Jurkat, Clone E6-1 (cell line): ENCODE measurements around the gene LEFTY1.

Experiments used
- DNase-seq: peaks from one replicate; pipeline ENCODE4 v3.0.0-alpha.2; 2011; ENCODE audit warnings: low read depth, low spot score
- H3K4me3 ChIP-seq: 2 replicates; pipeline ENCODE4 v1.5.1; 2011; ENCODE audit warnings: mild to moderate bottlenecking, low read length, control low read depth, moderate library complexity

The LEFTY1 gene

DNA sequence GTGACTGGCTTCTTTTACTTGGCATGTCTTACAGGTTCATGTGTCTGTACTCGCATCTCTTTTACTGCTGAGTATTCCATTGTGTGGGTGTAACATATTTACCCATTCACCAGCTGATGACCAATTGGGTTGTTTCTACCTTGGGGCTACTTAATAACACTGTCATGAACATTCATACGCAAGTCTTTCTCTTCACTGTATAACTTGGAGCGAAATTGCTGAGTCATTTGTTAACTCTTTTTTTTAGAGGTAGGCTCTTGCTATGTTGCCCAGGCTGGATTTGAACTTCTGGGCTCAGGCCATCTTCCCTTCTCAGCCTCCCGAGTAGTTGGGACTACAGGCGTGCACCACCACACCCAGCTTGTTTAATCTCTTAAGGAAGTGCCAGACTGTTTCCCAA lies 28.6 kb upstream of the LEFTY1 start:
- no peak for DNase-seq

DNA sequence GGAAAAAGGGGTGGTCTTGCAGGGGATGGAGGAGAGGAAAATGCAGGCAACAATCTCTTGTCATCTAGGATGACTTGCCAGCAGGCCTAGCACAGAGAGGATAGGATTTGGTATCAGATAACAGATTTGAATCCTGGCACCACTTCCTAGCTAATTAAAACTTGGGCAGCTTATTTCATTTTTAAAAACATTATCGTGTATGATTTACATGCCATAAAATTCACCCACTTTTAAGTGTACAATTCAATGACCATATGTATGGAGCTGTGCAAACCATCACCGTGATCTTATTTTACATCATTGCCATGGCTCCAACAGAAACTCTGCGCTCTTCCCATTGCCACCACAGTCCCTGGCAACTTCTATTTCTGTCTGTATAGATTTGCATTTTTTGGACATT lies 28.2 kb upstream of the LEFTY1 start:
- no peak for DNase-seq
- no peak overlapping the region for H3K4me3 ChIP-seq

More for the DNA sequence above, 28.6 kb upstream of the LEFTY1 start:
- no peak overlapping the region for H3K4me3 ChIP-seq

DNA sequence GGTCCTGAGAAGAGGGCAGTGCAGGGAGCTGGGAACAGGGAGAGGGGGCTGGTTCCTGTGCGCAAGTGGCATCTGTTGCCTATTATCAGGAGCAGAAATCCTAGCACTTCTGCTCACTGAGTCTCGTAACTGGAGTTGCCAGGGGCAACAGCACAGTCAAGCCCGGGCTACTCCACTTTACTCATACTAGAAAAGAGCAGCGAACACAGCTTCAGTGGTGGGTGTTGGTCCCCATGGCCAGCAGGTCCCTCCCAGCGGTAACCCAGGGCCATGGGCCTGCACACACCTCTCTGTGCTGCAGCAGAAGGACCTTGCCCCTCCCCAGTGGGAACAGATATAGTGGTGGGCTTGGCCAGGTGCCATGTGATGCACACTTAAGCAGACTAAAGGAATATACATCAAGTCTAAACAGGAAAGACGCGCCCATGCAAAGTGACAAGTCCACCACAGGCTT lies 26.6 kb upstream of the LEFTY1 start:
- no peak overlapping the region for H3K4me3 ChIP-seq
- DNase-seq = no peak

DNA sequence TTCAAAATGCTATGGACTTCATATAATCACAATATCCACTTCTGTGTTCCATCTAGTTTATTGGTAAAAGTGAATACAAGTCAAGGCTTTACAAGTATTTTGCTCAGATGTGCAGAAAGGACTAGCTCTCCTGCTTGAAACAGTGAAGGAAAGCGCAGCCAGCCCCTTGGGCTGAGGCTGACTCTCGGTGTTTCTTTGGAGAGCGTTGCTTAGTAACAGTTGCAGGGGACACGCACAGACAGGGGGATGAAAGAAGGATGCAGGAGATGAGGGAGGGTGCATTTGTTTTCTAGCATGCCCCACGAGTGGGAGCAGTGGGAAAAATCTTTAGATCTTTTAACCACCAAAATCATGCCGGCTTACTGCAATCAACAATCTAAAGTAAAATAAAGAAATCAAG lies 26.0 kb upstream of the LEFTY1 start:
- DNase-seq = no peak

DNA sequence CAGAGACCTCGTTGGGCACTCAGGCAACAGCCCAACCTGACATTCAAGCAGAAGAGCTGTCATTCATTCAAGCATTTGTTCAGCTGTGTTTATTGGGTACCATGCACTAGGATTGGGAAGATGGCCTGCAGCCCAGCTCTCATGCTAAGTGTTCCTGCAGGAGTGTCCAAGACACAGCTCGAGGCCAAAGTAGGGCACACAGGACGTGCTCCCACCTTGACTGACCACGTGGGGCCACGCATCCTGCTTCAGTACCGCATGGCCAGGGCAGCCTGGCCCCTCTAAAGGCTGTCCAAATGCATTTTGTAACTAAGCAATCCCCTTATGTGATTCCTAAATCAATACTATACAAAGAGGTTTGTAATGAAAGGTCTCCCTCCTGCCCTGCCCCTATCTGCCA lies 25.4 kb upstream of the LEFTY1 start:
- no peak overlapping the region for H3K4me3 ChIP-seq
- DNase-seq = no peak

More for the DNA sequence above, 26.0 kb upstream of the LEFTY1 start:
- H3K4me3 ChIP-seq = no peak overlapping the region

DNA sequence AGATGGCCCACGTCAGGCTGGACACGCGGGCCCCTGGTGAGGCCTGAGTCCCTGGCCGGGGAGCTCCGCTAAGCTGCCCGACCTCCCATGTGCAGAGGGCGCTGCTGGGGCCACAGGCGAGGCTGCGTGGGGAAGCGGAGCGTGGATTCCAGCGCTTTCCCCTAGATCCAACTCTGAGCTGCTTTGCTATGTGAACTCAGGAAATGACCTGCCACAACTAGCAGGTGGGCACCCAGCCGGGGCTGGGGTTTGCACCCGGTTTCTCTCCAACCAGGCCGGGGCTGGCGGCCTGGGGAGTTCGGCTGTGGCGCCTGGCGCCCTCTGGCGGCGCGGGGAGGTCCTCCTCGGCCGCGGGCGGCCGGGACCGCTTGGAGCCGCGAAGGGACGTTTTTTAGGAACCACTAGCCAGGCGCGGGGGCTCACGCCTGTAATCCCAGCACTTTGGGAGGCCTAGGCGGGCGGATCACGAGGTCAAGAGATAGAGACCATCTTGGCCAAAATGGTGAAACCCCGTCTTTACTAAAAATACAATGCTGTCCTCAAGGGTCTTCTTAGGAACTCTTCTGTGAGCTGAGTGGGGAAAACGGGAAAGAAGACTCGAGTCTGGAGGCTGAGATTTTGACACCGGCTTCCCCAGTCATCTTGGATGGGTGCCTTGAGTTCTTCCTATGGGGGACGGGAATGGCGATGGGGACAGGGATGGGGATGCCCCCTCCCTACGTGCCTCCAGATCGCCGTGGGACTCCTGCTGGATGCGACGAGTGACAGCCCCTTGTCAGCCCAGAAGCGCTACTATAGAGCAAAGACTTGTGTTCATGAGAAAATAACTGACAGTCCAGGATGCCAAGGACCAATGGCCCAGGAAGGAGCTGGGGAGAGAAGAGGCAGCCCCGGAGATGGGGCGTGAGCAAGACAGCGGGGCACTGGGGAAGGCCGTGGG lies 22.5 kb upstream of the LEFTY1 start:
- DNase-seq = peak; percentile 37

DNA sequence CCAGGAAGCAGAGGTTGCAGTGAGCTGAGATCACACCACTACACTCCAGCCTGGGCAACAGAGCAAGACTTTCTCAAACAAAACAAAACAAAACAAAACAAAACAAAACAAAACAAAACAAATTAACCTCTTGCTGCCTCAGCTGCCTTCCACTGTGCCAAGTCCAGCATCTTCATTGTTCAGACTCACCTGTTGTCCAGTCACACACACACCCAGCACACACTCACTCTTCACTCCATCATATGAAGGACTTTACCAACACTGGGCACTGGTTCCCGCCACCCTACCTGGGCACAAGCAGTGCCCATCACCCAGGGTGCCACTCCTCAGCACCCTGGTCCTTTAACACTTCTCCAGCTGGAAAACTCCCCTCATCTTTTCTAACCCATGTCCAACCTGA lies 20.5 kb upstream of the LEFTY1 start:
- no peak for DNase-seq
- H3K4me3 ChIP-seq = no peak overlapping the region

More for the DNA sequence above, 22.5 kb upstream of the LEFTY1 start:
- no peak overlapping the region for H3K4me3 ChIP-seq

DNA sequence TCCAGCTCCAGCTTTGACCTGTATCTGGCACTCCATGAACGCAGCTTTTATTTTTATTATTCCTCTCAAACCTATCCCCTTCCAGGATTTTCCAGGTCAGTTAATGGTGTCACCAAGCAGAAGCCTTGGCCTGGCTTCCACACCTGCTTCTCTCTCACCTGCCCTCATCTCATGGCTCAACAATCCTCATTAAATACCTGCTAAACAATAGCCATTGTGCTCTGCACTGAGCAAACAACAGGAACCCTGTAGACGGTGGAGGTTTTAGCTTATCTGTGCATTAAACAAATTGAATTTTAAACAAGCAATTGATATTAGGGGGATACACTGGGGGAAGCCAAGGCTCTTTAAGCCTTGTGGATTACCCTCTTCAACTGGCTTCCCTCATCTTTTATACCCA lies 19.8 kb upstream of the LEFTY1 start:
- no peak for DNase-seq
- H3K4me3 ChIP-seq = no peak overlapping the region

DNA sequence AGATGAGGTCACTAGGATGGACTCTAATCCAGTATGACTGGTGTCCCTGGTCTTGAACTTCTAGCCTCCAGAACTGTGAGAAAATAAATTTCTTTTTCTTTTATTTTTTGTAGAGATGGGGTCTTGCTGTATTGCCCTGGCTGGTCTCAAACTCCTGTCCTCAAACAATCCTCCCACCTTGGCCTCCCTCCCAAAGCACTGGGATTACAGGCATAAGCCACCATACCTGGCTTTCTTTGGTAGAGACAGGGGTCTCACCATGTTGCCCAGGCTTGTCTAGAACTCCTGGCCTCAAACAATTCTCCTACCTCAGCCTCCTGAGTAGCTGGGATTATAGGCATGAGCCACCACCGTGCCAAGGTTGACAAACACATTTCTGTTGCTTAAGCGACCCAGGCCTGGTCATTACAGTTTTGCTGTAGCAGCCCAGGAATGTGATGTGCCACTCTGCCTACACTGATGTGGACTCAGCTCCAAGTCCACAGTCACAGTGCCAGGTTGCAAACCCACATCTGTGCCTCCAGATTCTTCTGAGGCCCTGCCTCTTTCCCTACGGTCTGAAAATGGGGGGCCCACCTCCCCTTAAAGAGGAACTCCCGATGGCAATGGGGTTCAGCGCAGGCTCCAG lies 19.2 kb upstream of the LEFTY1 start:
- no peak for DNase-seq

DNA sequence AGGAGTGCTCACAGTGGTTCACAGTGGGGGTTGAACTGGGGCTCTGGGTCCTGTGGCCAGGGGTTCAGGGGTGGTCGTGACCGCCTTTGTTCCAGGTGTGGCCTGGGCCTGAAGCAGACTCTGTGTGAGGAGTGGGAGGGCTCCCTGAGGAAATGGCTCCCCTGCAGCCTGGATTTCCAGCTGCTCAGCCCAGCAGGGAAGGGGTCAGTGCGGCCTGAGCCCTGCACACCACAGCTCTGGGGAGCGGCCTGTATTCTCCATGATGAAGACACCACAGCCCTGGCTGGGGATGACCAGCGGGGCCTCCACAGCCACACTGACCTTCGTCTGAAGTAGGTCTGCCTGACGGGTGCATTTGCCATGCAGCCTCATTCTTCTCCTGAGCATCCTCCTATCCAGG lies 18.4 kb upstream of the LEFTY1 start:
- DNase-seq = no peak
- H3K4me3 ChIP-seq = no peak overlapping the region

More for the DNA sequence above, 19.2 kb upstream of the LEFTY1 start:
- H3K4me3 ChIP-seq = no peak overlapping the region

DNA sequence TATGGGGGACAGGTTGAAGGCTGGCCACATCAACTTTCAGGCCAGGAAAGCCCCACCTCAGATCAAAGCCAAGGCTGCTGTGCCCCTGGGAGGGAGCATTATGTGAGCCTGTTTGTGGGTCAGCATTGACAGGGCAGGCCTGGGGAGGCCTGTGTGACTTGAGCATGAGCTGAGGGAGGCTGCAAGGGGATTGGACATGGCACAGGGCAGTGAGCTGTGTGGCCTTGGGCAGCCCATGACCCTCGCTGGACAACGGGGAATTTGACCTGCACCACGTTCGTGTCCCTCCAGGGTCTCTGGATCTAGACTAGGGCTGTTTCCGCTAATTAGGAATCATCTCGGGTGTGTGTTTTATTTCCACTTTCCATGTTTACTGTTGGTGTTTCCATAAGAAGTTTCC lies 17.5 kb upstream of the LEFTY1 start:
- no peak overlapping the region for H3K4me3 ChIP-seq
- no peak for DNase-seq

DNA sequence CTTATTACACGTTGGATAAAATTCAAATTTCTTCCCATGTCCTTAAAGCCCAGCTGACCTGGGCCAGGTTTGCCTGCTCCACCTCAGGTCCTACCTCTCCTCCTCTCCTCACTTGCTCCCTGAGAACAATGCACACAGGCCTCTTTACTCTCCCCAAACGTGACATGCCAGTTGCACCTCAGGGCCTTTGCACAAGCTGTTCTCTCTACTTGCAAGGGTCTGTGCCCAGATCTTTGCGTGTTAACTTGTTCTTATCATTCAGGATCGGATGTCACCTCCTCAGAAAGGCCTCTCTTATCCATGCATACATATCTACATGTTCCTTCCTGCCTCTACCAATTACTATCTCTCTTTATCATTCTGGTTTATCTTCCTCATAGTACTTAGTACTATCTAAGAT lies 14.7 kb upstream of the LEFTY1 start:
- DNase-seq = no peak
- H3K4me3 ChIP-seq = no peak overlapping the region

DNA sequence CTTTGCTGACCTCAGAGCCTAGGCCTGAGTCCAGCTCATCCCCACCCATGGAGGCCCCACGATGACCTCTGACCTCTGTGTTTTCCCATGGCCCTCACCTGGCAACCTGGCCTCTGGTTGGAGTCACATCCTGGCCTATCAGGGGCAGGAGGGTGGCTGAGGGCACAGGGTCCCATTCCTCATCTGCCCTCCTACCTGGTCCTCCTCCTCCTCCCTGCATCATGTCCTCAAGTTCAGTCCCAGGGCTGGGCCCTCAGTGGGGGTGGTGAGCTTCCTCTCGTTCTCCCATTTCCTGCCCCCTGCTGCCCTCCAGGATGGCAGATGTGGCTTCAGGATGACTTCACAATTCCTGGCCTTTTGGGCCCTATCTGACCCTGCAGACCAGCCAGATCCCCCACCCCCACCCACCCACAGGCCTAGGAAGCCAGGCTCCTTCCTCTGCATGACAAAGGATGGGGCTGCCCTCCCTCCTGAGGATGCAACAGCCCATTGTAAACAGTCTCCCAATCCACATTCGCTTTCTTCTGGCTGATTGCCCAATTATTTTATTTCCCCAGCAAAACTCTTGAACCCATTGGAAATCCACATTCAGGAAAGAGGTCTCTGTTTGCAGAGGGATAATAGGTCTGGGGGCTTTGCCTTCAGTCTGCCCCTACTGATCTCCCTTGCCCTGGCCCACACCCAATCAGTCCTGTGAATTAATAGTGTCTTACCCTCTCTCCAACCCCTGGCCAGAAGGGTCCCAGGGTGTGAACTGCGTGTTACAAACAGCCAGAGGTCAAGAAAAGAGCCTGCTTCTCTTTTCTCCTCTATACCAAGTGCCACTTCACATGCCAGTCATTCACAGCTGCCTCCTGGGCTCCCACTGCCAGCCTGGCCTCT lies 10.3 kb upstream of the LEFTY1 start:
- no peak for DNase-seq
- H3K4me3 ChIP-seq = no peak overlapping the region

DNA sequence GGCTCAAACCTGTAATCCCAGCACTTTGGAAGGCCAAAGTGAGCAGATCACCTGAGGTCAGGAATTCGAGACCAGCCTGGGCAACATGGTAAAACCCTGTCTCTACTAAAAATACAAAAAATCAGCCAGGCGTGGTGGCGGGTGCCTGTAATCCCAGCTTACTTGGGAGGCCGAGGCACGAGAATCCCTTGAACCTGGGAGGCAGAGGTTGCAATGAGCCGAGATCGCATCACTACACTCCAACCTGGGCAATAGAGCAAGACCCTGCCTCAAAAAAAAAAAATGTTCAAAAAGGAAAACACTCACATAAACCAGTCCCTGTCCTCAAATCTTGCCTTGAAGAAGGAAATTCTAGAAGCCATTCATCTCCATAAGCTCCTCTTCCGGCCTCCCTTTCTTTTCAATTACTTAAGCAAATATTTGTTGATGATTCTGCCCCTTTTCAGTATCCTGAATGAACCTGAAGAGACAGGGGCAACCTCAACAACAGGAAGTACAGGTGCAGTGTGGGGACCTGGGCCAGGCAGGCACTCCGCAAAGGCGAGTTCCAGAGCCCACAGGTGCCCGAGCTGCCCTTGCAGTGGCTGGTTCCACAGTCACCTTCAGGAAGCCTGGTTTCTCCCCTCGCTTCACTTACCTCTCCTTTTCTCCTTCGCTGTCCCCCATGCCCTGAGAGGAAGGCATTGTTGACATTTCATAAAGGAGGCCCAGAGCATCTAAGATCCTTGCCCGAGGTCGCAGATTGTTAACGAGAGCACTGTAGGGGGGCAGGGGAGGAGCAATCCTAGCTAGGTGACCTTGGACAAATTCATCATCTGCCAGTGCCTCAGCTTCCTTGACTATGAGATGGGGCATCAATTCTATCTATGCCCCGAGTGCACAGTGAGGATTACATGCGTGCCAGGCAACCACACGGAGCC lies 8.9 kb upstream of the LEFTY1 start:
- DNase-seq = no peak
- no peak overlapping the region for H3K4me3 ChIP-seq

DNA sequence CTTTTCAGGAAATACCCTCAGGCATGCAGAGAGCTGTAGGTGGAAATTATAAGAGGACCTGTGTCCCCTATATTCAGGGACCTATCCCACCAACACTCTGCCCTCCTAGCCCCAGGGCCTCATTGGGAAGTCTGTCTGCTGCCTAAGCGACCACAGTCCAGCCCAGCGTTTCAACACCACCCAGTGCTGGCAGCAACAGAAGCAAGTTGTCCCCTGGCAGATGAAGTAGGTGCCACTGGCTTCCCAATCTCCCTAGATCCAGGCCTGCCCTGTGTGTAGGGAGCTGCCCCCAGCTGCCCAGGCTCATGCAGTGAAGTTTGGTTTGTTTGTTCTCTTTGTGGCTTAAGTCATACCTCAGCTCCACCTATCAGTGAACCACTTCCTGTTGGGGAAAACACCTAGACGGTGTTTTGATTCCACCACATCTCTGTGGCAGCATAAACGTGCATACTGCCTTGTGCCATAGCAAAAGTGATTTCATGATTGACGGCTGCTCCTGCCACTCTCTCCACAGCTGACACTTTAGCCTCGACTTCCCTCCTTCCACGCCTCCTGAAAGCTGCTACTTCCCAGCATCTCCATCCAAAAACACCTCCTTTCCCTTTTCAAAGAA lies 8.1 kb upstream of the LEFTY1 start:
- peak; percentile 88 for DNase-seq
- no peak overlapping the region for H3K4me3 ChIP-seq

DNA sequence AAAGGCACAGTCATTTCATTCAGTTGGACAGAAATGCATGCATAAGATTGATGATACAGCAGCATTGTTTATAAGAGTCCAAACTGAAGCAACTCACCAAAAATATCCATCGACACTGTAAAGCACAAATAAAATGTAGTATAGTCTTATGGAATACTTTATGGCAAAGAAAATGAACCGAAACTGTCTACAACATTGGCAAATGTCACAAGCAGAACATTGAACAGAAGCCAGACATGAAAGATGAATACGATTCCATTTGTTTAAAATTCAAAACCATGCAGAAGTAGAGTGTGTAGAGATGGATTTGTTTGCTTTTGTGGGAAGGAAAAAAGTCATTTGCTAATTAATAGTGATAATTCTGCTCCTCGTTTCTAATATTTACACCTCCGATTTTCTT lies 7.5 kb upstream of the LEFTY1 start:
- no peak for DNase-seq
- no peak overlapping the region for H3K4me3 ChIP-seq

DNA sequence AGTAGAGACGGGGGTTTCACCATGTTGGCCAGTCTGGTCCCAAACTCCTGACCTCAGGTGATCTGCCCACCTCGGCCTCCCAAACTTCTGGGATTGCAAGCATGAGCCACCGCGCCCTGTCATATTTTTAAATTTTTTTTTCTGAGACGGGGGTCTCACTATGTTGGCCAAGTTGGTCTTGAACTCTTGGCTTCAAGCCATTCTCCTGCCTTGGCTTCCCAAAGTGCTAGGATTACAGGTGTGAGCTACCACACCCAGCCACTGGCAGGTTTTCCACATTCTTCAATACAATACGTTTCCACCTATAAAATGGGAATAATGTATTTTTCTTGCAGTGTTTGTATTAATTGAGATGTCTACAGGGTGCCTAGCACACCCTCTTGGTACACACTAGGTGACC lies 3.4 kb upstream of the LEFTY1 start:
- no peak for DNase-seq

More for the DNA sequence above, 3.4 kb upstream of the LEFTY1 start:
- no peak overlapping the region for H3K4me3 ChIP-seq
